NB4 (cell line): ENCODE measurements around the gene SCFD2.
"Not testable (repeated sequence)": the region's sequence is repeated elsewhere in the genome, so short reads cannot be mapped to it uniquely, and the experiment has no call there.

Source experiments
- POLR2A ChIP-seq: IDR thresholded peaks from 2 replicates; pipeline ENCODE4 v1.6.1; 2011; ENCODE audit warnings: mild to moderate bottlenecking; ENCODE audit not compliant: insufficient read length; ENCODE audit errors: extremely low read depth
- TF ChIP-seq, protein P1 (sequence below): IDR thresholded peaks from one replicate; pipeline ENCODE4 v1.5.1; 2012; ENCODE audit warnings: low read depth, low read length
- TF ChIP-seq, protein P2 (sequence below): IDR thresholded peaks from 2 replicates; pipeline ENCODE4 v1.6.1; 2011; ENCODE audit warnings: low read depth, low read length

DNA sequence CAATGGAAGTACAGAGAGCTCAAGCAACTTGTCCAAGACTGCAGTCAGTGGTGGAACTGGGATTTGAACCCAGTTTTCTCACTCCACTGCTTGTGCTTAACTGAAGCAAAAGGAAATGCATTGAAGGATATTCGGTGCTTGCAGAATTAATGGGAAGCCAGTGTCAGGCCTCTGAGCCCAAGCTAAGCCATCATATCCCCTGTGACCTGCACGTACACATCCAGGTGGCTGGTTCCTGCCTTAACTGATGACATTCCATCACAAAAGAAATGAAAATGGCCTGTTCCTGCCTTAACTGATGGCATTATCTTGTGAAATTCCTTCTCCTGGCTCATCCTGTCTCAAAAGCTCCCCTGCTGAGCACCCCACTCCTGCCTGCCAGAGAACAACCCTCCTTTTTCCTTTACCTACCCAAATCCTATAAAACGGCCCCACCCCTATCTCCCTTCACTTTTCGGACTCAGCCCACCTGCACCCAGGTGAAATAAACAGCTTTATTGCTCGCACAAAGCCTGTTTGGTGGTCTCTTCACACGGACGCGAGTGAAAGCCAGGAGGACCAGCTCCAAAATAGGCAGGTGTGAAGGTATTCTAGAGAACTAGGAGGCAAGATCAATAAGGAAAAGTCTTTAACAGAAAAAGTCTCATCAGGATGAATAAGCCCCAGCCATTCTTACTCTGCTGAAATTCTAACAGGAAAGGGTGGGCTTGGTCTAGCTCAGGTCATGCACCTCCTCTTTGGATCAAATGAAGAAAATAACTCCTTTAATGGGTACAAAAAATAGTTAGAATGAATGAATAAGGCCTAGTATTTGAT, 531.0 kb downstream of the SCFD2 start:
- TF ChIP-seq, protein P1, sequence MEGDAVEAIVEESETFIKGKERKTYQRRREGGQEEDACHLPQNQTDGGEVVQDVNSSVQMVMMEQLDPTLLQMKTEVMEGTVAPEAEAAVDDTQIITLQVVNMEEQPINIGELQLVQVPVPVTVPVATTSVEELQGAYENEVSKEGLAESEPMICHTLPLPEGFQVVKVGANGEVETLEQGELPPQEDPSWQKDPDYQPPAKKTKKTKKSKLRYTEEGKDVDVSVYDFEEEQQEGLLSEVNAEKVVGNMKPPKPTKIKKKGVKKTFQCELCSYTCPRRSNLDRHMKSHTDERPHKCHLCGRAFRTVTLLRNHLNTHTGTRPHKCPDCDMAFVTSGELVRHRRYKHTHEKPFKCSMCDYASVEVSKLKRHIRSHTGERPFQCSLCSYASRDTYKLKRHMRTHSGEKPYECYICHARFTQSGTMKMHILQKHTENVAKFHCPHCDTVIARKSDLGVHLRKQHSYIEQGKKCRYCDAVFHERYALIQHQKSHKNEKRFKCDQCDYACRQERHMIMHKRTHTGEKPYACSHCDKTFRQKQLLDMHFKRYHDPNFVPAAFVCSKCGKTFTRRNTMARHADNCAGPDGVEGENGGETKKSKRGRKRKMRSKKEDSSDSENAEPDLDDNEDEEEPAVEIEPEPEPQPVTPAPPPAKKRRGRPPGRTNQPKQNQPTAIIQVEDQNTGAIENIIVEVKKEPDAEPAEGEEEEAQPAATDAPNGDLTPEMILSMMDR: not testable (repeated sequence)
- not testable (repeated sequence) for TF ChIP-seq POLR2A
- TF ChIP-seq, protein P2, sequence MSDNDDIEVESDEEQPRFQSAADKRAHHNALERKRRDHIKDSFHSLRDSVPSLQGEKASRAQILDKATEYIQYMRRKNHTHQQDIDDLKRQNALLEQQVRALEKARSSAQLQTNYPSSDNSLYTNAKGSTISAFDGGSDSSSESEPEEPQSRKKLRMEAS: not testable (repeated sequence)
